Naive B cell (primary cell): ENCODE data around the gene PRAC2. TPM values are rescaled to one million over a fixed set of nuclear protein-coding genes. Genes with fewer than 3 reads are reported as not detected.

Source experiments
- ATAC-seq, 2 donors: fragments of 150-1000 bp; cut with Tn5 transposase; 2 replicates each; pipeline ENCODE4 v1.10.0; 2021; ENCODE audit warnings: low read depth in 2 of 2, mild to moderate bottlenecking in 2 of 2, moderate library complexity in 2 of 2
- DNase-seq: peaks from one replicate; pipeline ENCODE4 v3.0.0; 2022
- H3K27ac Mint-ChIP-seq, 6 donors: one replicate each; pipeline ENCODE4 v1.8.0; 2020 to 2022; ENCODE audit warnings: mild to moderate bottlenecking in 6 of 6, mixed read lengths in 6 of 6, moderate library complexity in 5 of 6, inconsistent platforms in 2 of 6
- H3K27me3 Mint-ChIP-seq, 3 donors: one replicate each; pipeline ENCODE4 v1.8.0; 2021 to 2022; ENCODE audit warnings: mixed read lengths in 3 of 3, mild to moderate bottlenecking in 1 of 3
- H3K36me3 Mint-ChIP-seq, 2 donors: one replicate each; pipeline ENCODE4 v1.8.0; 2020 to 2022; ENCODE audit warnings: mixed read lengths in 2 of 2, inconsistent platforms in 1 of 2, mild to moderate bottlenecking in 1 of 2
- H3K4me1 Mint-ChIP-seq, 3 donors: one replicate each; pipeline ENCODE4 v1.8.0; 2020 to 2022; ENCODE audit warnings: mixed read lengths in 3 of 3, inconsistent platforms in 1 of 3, mild to moderate bottlenecking in 1 of 3, moderate library complexity in 1 of 3
- H3K4me3 Mint-ChIP-seq, 8 donors: one replicate each; pipeline ENCODE4 v1.8.0; 2020 to 2022; ENCODE audit warnings: mild to moderate bottlenecking in 8 of 8, mixed read lengths in 8 of 8, moderate library complexity in 8 of 8, inconsistent platforms in 2 of 8
- H3K9me3 Mint-ChIP-seq, 7 donors: one replicate each; pipeline ENCODE4 v1.8.0; 2020 to 2022; ENCODE audit warnings: mixed read lengths in 7 of 7, mild to moderate bottlenecking in 5 of 7, inconsistent platforms in 2 of 7, moderate library complexity in 1 of 7
- polyA plus RNA-seq, 6 donors: library from polyadenylated mRNA; unstranded; fragments of 300-500 nt; fragmentation: Illumina TruSeq; gene quantifications; one replicate each; pipeline ENCODE4 v1.2.3, GENCODE V29; 2021; ENCODE audit warnings: low read depth in 6 of 6

The PRAC2 gene
- polyA plus RNA-seq, 6 donors from 2014 or later, result not detected

GRCh38 chr17:48723423-48724250 lies 652 bp downstream of the PRAC2 start:
- Mint-ChIP-seq H3K4me3 (peak overlapping the region; percentile 19 to 87 (median 69)), H3K27me3 (peaks cover 82 to 95% (median 83%) of the 10 kb centered on the region in 3 donors), H3K4me1 (peaks cover 24 to 64% (median 52%) of the 10 kb centered on the region in 3 donors), H3K36me3 (peaks cover 6 to 14% of the 10 kb centered on the region in 2 donors), H3K9me3 (peaks cover 3 to 27% (median 8%) of the 10 kb centered on the region in 7 donors), H3K27ac (peak overlapping the region in 5 of 6 donors; percentile 60 to 97 (median 91))
- DNase-seq (no peak), ATAC-seq (no peak)

- ATAC-seq, result no peak
- H3K27ac Mint-ChIP-seq, result peak overlapping the region in 5 of 6 donors; percentile 60 to 97 (median 91)
- DNase-seq, result peak; percentile 54
- peaks cover 27 to 65% (median 57%) of the 10 kb centered on the region in 3 donors for H3K4me1 Mint-ChIP-seq
- H3K9me3 Mint-ChIP-seq, result peaks cover 3 to 27% (median 8%) of the 10 kb centered on the region in 7 donors
- peaks cover 78 to 95% (median 87%) of the 10 kb centered on the region in 3 donors for H3K27me3 Mint-ChIP-seq
- peaks cover 6 to 22% of the 10 kb centered on the region in 2 donors for H3K36me3 Mint-ChIP-seq
- peak overlapping the region; percentile 53 to 87 (median 70) for H3K4me3 Mint-ChIP-seq
Measured at GRCh38 chr17:48724251-48725003, 1.4 kb downstream of the PRAC2 start.

GRCh38 chr17:48725004-48725287 lies 2.0 kb downstream of the PRAC2 start:
- Mint-ChIP-seq H3K4me1 (peaks cover 27 to 65% (median 61%) of the 10 kb centered on the region in 3 donors), H3K36me3 (peaks cover 6 to 24% of the 10 kb centered on the region in 2 donors)
- no peak for DNase-seq

GRCh38 chr17:48725288-48726064 lies 2.5 kb downstream of the PRAC2 start:
- peak overlapping the region in 3 of 6 donors; percentile 74 to 79 (median 78) for H3K27ac Mint-ChIP-seq
- H3K27me3 Mint-ChIP-seq, result peaks cover 78 to 95% (median 91%) of the 10 kb centered on the region in 3 donors
- peaks cover 23 to 60% (median 57%) of the 10 kb centered on the region in 3 donors for H3K4me1 Mint-ChIP-seq
- ATAC-seq, result peak; percentile 29 to 30
- peaks cover 7 to 19% of the 10 kb centered on the region in 2 donors for H3K36me3 Mint-ChIP-seq
- DNase-seq, result no peak
- H3K4me3 Mint-ChIP-seq, result peak overlapping the region in 7 of 8 donors; percentile 37 to 87 (median 61)
- H3K9me3 Mint-ChIP-seq, result peaks cover 1 to 21% (median 4%) of the 10 kb centered on the region in 7 donors

More at GRCh38 chr17:48725004-48725287, 2.0 kb downstream of the PRAC2 start:
- peak overlapping the region; percentile 22 to 87 (median 64) for H3K4me3 Mint-ChIP-seq
- peaks cover 3 to 26% (median 8%) of the 10 kb centered on the region in 7 donors for H3K9me3 Mint-ChIP-seq
- ATAC-seq, result no peak
- peaks cover 78 to 95% (median 91%) of the 10 kb centered on the region in 3 donors for H3K27me3 Mint-ChIP-seq
- peak overlapping the region in 2 of 6 donors; percentile 74 to 79 for H3K27ac Mint-ChIP-seq

- ATAC-seq (peak; percentile 32 to 34), DNase-seq (no peak)
- H3K36me3 Mint-ChIP-seq, result peaks cover 5 to 13% of the 10 kb centered on the region in 2 donors
- peak overlapping the region in 3 of 6 donors; percentile 75 to 90 (median 78) for H3K27ac Mint-ChIP-seq
- peak overlapping the region in 6 of 8 donors; percentile 20 to 62 (median 50) for H3K4me3 Mint-ChIP-seq
- peaks cover 23 to 56% (median 52%) of the 10 kb centered on the region in 3 donors for H3K4me1 Mint-ChIP-seq
- peaks cover 78 to 96% (median 91%) of the 10 kb centered on the region in 3 donors for H3K27me3 Mint-ChIP-seq
- H3K9me3 Mint-ChIP-seq, result peaks cover 0 to 16% (median 2%) of the 10 kb centered on the region in 7 donors
Measured at GRCh38 chr17:48726114-48726915, 3.3 kb downstream of the PRAC2 start.

GRCh38 chr17:48726916-48727286 lies 3.9 kb downstream of the PRAC2 start:
- no peak for DNase-seq
- H3K4me3 Mint-ChIP-seq, result peak overlapping the region in 3 of 8 donors; percentile 15 to 61 (median 39)
- H3K36me3 Mint-ChIP-seq, result peaks cover 5 to 13% of the 10 kb centered on the region in 2 donors
- peaks cover 83 to 98% (median 92%) of the 10 kb centered on the region in 3 donors for H3K27me3 Mint-ChIP-seq
- peaks cover 0 to 16% (median 2%) of the 10 kb centered on the region in 7 donors for H3K9me3 Mint-ChIP-seq
- peak overlapping the region in 4 of 6 donors; percentile 5 to 90 (median 76) for H3K27ac Mint-ChIP-seq
- ATAC-seq, result peak; percentile 38 to 41
- H3K4me1 Mint-ChIP-seq, result peaks cover 23 to 56% (median 52%) of the 10 kb centered on the region in 3 donors

- Mint-ChIP-seq H3K4me1 (peaks cover 23 to 55% (median 54%) of the 10 kb centered on the region in 3 donors), H3K9me3 (peaks cover 0 to 16% (median 2%) of the 10 kb centered on the region in 7 donors), H3K36me3 (peaks cover 5 to 13% of the 10 kb centered on the region in 2 donors), H3K4me3 (peak overlapping the region in 6 of 8 donors; percentile 19 to 74 (median 56)), H3K27me3 (peaks cover 81 to 97% (median 89%) of the 10 kb centered on the region in 3 donors), H3K27ac (peak overlapping the region in 4 of 6 donors; percentile 54 to 91 (median 82))
- no peak for DNase-seq
- peak; percentile 27 to 32 for ATAC-seq
Measured at GRCh38 chr17:48727415-48728175, 4.6 kb downstream of the PRAC2 start.

- H3K4me1 Mint-ChIP-seq, result peaks cover 28 to 54% (median 52%) of the 10 kb centered on the region in 3 donors
- H3K27me3 Mint-ChIP-seq, result peaks cover 81 to 97% (median 94%) of the 10 kb centered on the region in 3 donors
- H3K9me3 Mint-ChIP-seq, result peaks cover 0 to 16% (median 2%) of the 10 kb centered on the region in 7 donors
- peak within 1 kb of the TSS in 5 of 6 donors; percentile 75 to 98 (median 91) for H3K27ac Mint-ChIP-seq
- H3K4me3 Mint-ChIP-seq, result peak within 1 kb of the TSS; percentile 50 to 91 (median 76)
- no peak for DNase-seq
- peaks cover 5 to 13% of the 10 kb centered on the region in 2 donors for H3K36me3 Mint-ChIP-seq
- no peak for ATAC-seq
Measured at GRCh38 chr17:48728232-48729231, 5.5 kb downstream of the PRAC2 start, which contains the start of gene HOXB13. Gene HOXB13, minus strand, starts transcription at chr17:48728750. Its CDS starts 157 bp downstream, at chr17:48728593.

GRCh38 chr17:48729335-48730239 lies 6.6 kb downstream of the PRAC2 start:
- Mint-ChIP-seq H3K9me3 (peaks cover 0 to 11% (median 3%) of the 10 kb centered on the region in 7 donors), H3K27ac (peak overlapping the region in 2 of 6 donors; percentile 19 to 43), H3K4me1 (peaks cover 25 to 53% (median 48%) of the 10 kb centered on the region in 3 donors), H3K36me3 (peaks cover 5 to 13% of the 10 kb centered on the region in 2 donors), H3K4me3 (peak overlapping the region in 5 of 8 donors; percentile 4 to 70 (median 50)), H3K27me3 (peaks cover 78 to 97% (median 94%) of the 10 kb centered on the region in 3 donors)
- DNase-seq, result no peak
- ATAC-seq, result no peak
